Measurements from ENCODE around the gene OR9I1. TPM values are rescaled to one million over a fixed set of nuclear protein-coding genes. Genes with fewer than 3 reads are reported as not detected.

The OR9I1 gene
- total and polyA plus RNA-seq, 2 donors (not counting 3 experiments of a cell fraction or from before 2014, with no cell fraction given), result not detected

DNA sequence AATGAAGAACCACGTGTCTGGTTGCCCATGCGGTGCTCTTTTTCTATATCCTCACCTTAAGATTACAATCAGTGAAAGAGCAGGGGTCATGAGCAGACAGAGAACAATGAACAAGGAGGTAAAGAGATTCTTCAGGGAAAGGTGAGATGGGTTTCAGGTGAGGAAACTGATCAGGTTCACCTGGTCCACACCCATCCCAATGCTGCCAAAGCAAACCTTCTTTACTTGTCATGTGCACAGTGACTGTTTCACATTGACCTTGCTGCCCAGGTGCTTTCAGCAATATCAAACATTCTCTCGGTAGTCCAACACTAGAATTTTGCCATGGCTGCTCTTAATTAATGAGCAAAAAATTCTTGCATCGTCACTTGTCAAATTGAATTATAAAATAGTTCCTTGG, 39.1 kb upstream of the OR9I1 start:
- BruUV-seq (replicated peaks), result no TSS peak
- FAIRE-seq, result no peak
- Histone ChIP-seq H3K4me2 (ENCODE audit: insufficient read depth, low read length) (no peak overlapping the region), H3K4me3 (replicated peaks in 1 of 3; ENCODE audit: insufficient read depth in 1 of 3, low read depth in 1 of 3, low read length in 3 of 3) (no peak overlapping the region), H3K9me3 (replicated peaks; ENCODE audit: control insufficient read depth, insufficient read depth, low read length) (no peaks in the 10 kb centered on the region), H3K9me1 (replicated peaks; ENCODE audit: control insufficient read depth, extremely low read depth, insufficient read depth, low read length) (no peaks in the 10 kb centered on the region), H3K9ac (replicated peaks; ENCODE audit: extremely low read depth, insufficient read depth, low read length) (no peak overlapping the region), H2AFZ (ENCODE audit: low read depth, low read length) (no peak overlapping the region), H4K20me1 (replicated peaks; ENCODE audit: control insufficient read depth, extremely low read depth, insufficient read depth, low read length) (no peaks in the 10 kb centered on the region), H3K79me2 (ENCODE audit: control insufficient read depth, insufficient read depth, low read length) (no peaks in the 10 kb centered on the region), H3K4me1 (ENCODE audit: control insufficient read depth, extremely low read depth, insufficient read depth, low read length) (no peaks in the 10 kb centered on the region), H3K27me3 (ENCODE audit: control insufficient read depth in 2 of 2, insufficient read depth in 2 of 2, low read length in 2 of 2) (no peaks in the 10 kb centered on the region), H3K36me3 (ENCODE audit: control insufficient read depth in 2 of 2, extremely low read depth in 1 of 2, insufficient read depth in 2 of 2, low read length in 2 of 2) (no peaks in the 10 kb centered on the region), H3K27ac (ENCODE audit: insufficient read depth, low read depth, low read length) (no peak overlapping the region)
- DNase-seq (ENCODE audit: low read depth, low spot score), result no peak
- TF ChIP-seq GATA2 (IDR thresholded peaks at IDR 0.05; ENCODE audit: insufficient read depth, insufficient read length, low read depth, low read length), result no peak
- TF ChIP-seq FOS (IDR thresholded peaks at IDR 0.05; ENCODE audit: borderline replicate concordance, insufficient read depth, low read length), result no peak
- TF ChIP-seq POLR2AphosphoS5 (IDR thresholded peaks at IDR 0.05; ENCODE audit: insufficient read depth, low read depth, low read length), result no peak
- TF ChIP-seq POLR2A (IDR thresholded peaks at IDR 0.05; ENCODE audit: low read depth, low read length), result no peak
- TF ChIP-seq, protein P1, sequence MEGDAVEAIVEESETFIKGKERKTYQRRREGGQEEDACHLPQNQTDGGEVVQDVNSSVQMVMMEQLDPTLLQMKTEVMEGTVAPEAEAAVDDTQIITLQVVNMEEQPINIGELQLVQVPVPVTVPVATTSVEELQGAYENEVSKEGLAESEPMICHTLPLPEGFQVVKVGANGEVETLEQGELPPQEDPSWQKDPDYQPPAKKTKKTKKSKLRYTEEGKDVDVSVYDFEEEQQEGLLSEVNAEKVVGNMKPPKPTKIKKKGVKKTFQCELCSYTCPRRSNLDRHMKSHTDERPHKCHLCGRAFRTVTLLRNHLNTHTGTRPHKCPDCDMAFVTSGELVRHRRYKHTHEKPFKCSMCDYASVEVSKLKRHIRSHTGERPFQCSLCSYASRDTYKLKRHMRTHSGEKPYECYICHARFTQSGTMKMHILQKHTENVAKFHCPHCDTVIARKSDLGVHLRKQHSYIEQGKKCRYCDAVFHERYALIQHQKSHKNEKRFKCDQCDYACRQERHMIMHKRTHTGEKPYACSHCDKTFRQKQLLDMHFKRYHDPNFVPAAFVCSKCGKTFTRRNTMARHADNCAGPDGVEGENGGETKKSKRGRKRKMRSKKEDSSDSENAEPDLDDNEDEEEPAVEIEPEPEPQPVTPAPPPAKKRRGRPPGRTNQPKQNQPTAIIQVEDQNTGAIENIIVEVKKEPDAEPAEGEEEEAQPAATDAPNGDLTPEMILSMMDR (IDR thresholded peaks at IDR 0.05; ENCODE audit: extremely low read depth in 1 of 2, insufficient read depth in 1 of 2, low read depth in 1 of 2, low read length in 2 of 2), result no peak
- TF ChIP-seq EZH2 (IDR thresholded peaks at IDR 0.05; ENCODE audit: borderline replicate concordance, low read depth, low read length, severe bottlenecking), result no peak
- no peak for TF ChIP-seq MYC (IDR thresholded peaks at IDR 0.05; ENCODE audit: low read depth, low read length)
- TF ChIP-seq, protein P2, sequence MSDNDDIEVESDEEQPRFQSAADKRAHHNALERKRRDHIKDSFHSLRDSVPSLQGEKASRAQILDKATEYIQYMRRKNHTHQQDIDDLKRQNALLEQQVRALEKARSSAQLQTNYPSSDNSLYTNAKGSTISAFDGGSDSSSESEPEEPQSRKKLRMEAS (IDR thresholded peaks at IDR 0.05; ENCODE audit: insufficient read depth, insufficient read length), result no peak
- TF ChIP-seq JUN (IDR thresholded peaks at IDR 0.05; ENCODE audit: borderline replicate concordance, insufficient read depth, insufficient read length, low read depth), result no peak
- intact Hi-C loops (cut with micrococcal nuclease) (no loop called here), dilution Hi-C loops (cut with MboI; ENCODE audit: extremely low pct_ligation_motif_present, low sequenced_read_pairs) (no loop called here)
- CTCF ChIA-PET, result no interaction called here
- POLR2A ChIA-PET, result no interaction called here
